Fibroblast of villous mesenchyme (primary cell): Measurements from ENCODE around the gene ARPP21. TPM values are rescaled to one million over a fixed set of nuclear protein-coding genes. Genes with fewer than 3 reads are reported as not detected.

ENCODE experiments used
- DNase-seq: peaks from one replicate; pipeline ENCODE4 v3.0.0-alpha.2; 2010; ENCODE audit warnings: low read depth
- H3K4me3 ChIP-seq: 2 replicates; pipeline ENCODE4 v1.5.1; 2011; ENCODE audit warnings: low read depth, mild to moderate bottlenecking, low read length
- total RNA-seq: library from RNA; depleted of rRNA; stranded (reverse); fragments of >200 nt; gene quantifications from 2 replicates; pipeline ENCODE4 v1.2.3, GENCODE V29; 2012
- TF ChIP-seq, protein P1 (sequence below): IDR thresholded peaks from 2 replicates; pipeline ENCODE4 v1.5.1; 2012; ENCODE audit warnings: low read depth, mild to moderate bottlenecking, low read length; ENCODE audit not compliant: insufficient read depth

ARPP21 gene
- total RNA-seq, 1 donor = not detected

- TF ChIP-seq, protein P1, sequence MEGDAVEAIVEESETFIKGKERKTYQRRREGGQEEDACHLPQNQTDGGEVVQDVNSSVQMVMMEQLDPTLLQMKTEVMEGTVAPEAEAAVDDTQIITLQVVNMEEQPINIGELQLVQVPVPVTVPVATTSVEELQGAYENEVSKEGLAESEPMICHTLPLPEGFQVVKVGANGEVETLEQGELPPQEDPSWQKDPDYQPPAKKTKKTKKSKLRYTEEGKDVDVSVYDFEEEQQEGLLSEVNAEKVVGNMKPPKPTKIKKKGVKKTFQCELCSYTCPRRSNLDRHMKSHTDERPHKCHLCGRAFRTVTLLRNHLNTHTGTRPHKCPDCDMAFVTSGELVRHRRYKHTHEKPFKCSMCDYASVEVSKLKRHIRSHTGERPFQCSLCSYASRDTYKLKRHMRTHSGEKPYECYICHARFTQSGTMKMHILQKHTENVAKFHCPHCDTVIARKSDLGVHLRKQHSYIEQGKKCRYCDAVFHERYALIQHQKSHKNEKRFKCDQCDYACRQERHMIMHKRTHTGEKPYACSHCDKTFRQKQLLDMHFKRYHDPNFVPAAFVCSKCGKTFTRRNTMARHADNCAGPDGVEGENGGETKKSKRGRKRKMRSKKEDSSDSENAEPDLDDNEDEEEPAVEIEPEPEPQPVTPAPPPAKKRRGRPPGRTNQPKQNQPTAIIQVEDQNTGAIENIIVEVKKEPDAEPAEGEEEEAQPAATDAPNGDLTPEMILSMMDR = no peak
- no peak overlapping the region for H3K4me3 ChIP-seq
Measured at GRCh38 chr3:35641920-35642527, 2.7 kb downstream of the ARPP21 start.

DNA sequence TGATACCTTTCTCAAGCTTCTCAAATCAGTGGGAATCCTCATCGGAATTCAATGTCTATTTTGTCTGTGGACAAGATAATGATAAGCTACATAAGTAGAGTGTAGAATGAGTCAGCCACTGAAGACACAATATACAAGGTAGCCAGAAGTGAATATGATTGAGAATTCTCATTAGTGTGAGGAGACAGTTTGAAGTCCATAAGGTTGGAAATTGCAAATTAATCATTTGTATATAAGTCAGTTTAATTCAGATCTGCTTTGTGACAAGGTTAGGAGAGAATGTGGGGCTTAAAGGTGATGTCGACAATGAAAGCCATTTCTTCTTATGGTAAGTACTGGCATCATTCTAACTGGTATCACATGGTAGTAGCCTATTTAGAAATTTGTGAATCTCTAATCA lies 4.2 kb downstream of the ARPP21 start:
- H3K4me3 ChIP-seq = no peak overlapping the region
- DNase-seq = no peak
- TF ChIP-seq, protein P1 = no peak

More at GRCh38 chr3:35641920-35642527, 2.7 kb downstream of the ARPP21 start:
- no peak for DNase-seq

DNA sequence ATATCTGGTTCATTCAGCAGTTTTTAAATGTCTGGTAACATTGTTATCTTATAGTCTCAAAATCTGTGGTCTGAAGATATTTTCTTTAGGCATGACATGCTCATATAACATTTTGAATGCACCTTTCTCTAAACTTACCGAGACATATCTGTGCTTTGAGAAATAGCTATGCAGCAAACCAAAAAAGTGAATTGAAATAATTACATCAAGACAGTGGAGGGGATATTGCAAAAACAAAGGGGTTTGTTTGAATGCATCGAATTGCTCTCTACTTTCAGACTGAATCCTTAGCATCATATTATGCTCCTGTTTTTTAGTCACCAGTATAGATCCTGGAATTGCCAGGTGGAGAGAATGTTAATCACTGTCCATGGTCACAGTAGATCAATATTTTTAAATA lies 5.1 kb downstream of the ARPP21 start:
- no peak for DNase-seq
- H3K4me3 ChIP-seq = no peak overlapping the region
- TF ChIP-seq, protein P1 = no peak

DNA sequence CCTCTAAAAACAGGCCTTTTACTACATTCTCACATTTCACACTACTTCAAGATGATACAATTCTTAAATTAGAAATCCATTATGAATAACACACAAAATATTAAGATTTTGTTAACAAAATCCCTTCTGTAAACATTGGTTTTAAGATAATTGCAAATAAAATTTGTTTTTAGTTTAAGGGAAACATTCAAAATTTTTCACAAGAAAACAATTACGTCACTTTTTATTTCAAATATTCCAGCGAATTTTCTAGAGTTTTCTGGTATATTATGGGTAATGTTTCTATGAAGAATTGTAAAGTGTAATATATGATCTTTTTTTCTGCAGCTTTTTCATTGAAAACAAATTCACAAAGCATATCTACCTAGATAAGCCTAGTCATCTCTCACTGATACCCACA lies 5.9 kb downstream of the ARPP21 start:
- no peak overlapping the region for H3K4me3 ChIP-seq
- no peak for DNase-seq
- TF ChIP-seq, protein P1 = no peak

- no peak for DNase-seq
- TF ChIP-seq, protein P1 = no peak
- no peak overlapping the region for H3K4me3 ChIP-seq
Measured at GRCh38 chr3:35646081-35646480, 6.8 kb downstream of the ARPP21 start.

DNA sequence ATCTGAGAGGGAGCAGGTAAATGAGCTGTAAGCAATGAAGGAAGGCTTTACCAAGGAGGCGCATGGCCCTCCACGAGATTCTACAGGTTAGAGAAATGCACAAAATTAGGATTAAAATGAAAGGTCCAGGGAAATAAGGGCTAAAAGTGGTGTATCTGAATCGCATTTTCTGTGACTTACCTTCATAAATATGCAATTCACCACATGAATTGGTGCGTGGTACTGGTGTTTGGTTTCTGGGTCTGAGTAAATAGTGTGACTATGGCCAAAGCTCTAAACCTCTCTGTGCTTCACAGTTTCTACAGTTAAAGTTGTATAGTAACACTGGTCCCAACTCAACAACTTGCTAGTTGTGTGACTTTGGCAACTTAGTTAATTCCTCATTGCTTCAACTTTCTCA lies 8.1 kb downstream of the ARPP21 start:
- no peak overlapping the region for H3K4me3 ChIP-seq
- TF ChIP-seq, protein P1 = no peak
- no peak for DNase-seq

DNA sequence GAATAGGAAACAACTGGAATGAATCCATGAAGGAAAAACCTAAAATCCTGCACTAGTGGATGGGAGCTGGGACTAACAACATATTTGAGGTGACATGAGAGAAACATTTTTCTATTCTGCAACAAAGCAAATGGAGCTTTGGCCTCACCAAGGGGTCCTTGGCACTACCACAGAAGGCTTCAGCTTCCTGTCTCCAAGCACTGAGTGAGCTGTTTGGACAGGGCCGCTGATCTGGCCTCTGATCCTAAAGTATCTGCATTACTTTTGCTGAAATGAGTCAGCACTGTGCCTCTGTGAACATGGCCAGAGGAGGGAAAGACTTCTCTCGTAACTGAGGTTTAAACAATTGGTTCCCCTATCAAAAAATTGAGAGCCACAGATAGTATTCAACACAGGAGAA lies 9.0 kb downstream of the ARPP21 start:
- DNase-seq = no peak
- H3K4me3 ChIP-seq = no peak overlapping the region
- TF ChIP-seq, protein P1 = no peak
